IPS DF 6.9 (cell line): Measurements from ENCODE around the gene GPRC5C.

Source experiments
- DNase-seq: peaks from one replicate; pipeline ENCODE4 v3.0.0-alpha.2; 2013; ENCODE audit warnings: low read depth, low spot score
- H3K27ac ChIP-seq: one replicate; pipeline ENCODE4 v1.5.1; 2013; ENCODE audit warnings: low read length, control low read depth
- H3K27me3 ChIP-seq: 2 replicates; pipeline ENCODE4 v1.6.1; 2013; ENCODE audit warnings: mild to moderate bottlenecking, low read length; ENCODE audit not compliant: control insufficient read depth, insufficient read depth
- H3K36me3 ChIP-seq: 2 replicates; pipeline ENCODE4 v1.6.1; 2013; ENCODE audit warnings: low read length; ENCODE audit not compliant: control insufficient read depth, insufficient read depth
- H3K4me1 ChIP-seq: 2 replicates; pipeline ENCODE4 v1.6.1; 2013; ENCODE audit warnings: low read length; ENCODE audit not compliant: control insufficient read depth, insufficient read depth
- H3K4me3 ChIP-seq: 2 replicates; pipeline ENCODE4 v1.5.1; 2013; ENCODE audit warnings: mild to moderate bottlenecking, low read length
- H3K9me3 ChIP-seq: 2 replicates; pipeline ENCODE4 v1.6.1; 2013; ENCODE audit warnings: low read length, inconsistent platforms; ENCODE audit not compliant: control insufficient read depth, insufficient read depth
- WGBS: extraction: QIAGEN DNeasy Blood & Tissue Kit; methylation state at CpG from one replicate; pipeline ENCODE4 v1.1.7; 2013; ENCODE audit warnings: mixed read lengths, missing lambda C conversion rate; ENCODE audit not compliant: insufficient read length, insufficient coverage; 5-methylcytosine and 5-hydroxymethylcytosine counted together

Gene GPRC5C

DNA sequence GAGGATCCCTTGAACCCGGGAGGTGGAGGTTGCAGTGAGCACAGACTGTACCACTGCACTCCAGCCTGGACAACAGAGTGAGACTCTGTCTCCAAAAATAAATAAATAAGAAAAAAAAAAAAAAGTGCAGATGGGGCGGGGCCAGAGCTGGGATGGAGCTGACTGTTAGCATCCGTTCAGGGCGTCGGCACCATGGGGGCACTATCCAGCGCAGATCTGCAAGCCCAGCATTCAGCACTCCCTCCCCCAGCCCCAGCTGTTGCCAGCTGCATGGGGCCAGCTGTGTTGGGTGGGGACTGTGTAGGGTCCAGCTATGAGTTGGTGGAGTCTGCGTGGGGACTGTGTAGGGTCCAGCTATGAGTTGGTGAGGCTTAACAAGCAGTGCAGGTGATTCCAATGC lies 13.3 kb downstream of the GPRC5C start:
- Histone ChIP-seq H3K36me3 (peaks cover 2% of the 10 kb centered on the region; the same call in 1 of the 2 replicates), H3K4me3 (no peak overlapping the region), H3K27me3 (no peaks in the 10 kb centered on the region), H3K9me3 (no peaks in the 10 kb centered on the region), H3K27ac (no peak overlapping the region), H3K4me1 (peaks cover 3% of the 10 kb centered on the region; the same call in 1 of the 2 replicates)
- WGBS: no CpG with 5 or more reads among the region's 7 CpGs
- DNase-seq: no peak

GRCh38 chr17:74446551-74447500 lies 14.9 kb downstream of the GPRC5C start:
- Histone ChIP-seq H3K36me3 (no peaks in the 10 kb centered on the region), H3K4me3 (no peak overlapping the region; the same call in 1 of the 2 replicates), H3K27me3 (no peaks in the 10 kb centered on the region), H3K9me3 (no peaks in the 10 kb centered on the region), H3K4me1 (peaks cover 3% of the 10 kb centered on the region; the same call in 1 of the 2 replicates), H3K27ac (no peak overlapping the region)
- DNase-seq: no peak
- no CpG with 5 or more reads among the region's 31 CpGs for WGBS

- H3K27ac ChIP-seq: no peak overlapping the region
- DNase-seq: no peak
- no peaks in the 10 kb centered on the region for H3K36me3 ChIP-seq
- peaks cover 4% of the 10 kb centered on the region; the same call in 1 of the 2 replicates for H3K27me3 ChIP-seq
- H3K9me3 ChIP-seq: no peaks in the 10 kb centered on the region
- no peak overlapping the region for H3K4me3 ChIP-seq
- peaks cover 3% of the 10 kb centered on the region; the same call in 1 of the 2 replicates for H3K4me1 ChIP-seq
- WGBS: no CpG with 5 or more reads among the region's 11 CpGs
These were observed 15.8 kb downstream of the GPRC5C start for GRCh38 chr17:74447628-74448159.

DNA sequence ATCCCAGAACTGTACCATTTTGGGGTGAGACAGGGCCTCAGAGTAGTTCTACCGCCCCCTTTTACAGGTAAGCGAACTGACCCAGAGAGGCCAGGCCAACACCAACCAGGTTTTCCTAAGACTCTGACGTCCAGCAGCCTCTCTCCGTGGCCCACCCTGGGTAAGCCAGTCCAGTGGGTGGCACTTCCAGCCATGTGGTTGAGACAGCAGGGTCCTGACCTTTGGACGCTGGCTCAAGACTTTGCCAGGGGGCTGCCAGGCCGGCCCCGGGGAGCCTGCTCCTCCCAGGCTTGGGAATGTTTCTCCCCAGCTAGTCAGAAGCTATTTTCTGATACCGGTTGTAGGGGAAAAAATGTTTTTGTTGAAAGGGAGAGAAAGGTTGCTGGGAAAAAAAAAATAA lies 16.9 kb downstream of the GPRC5C start:
- 100% methylated on average over 1 of the region's 8 CpGs for WGBS
- peaks cover 7% of the 10 kb centered on the region for H3K4me1 ChIP-seq
- no peak overlapping the region for H3K4me3 ChIP-seq
- H3K27ac ChIP-seq: no peak overlapping the region
- H3K9me3 ChIP-seq: no peaks in the 10 kb centered on the region
- DNase-seq: no peak
- peaks cover 9% of the 10 kb centered on the region; the same call in 1 of the 2 replicates for H3K27me3 ChIP-seq
- H3K36me3 ChIP-seq: no peaks in the 10 kb centered on the region

DNA sequence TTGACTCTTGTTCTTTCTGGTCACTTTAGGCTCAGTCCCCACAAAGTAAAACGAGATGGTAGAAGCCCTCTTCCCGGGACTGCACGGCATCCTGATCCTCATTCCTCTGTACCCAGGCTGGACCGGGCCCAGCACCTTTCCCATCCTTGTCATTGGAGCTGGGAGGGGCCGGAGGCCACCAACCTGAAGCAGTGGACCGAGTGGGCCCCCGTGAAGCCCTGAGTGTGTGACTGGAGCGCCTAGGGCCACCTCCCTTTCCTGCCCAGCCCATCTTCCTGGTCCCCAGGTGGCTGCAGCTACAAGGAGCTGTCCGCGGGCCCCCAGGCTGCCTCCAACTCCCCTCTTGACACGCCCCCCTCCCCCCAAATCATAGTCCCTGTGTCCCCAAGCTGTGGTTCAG lies 17.4 kb downstream of the GPRC5C start:
- no peak overlapping the region for H3K27ac ChIP-seq
- peaks cover 7% of the 10 kb centered on the region for H3K4me1 ChIP-seq
- peaks cover 9% of the 10 kb centered on the region; the same call in 1 of the 2 replicates for H3K27me3 ChIP-seq
- WGBS: no CpG with 5 or more reads among the region's 11 CpGs
- H3K36me3 ChIP-seq: no peaks in the 10 kb centered on the region
- H3K4me3 ChIP-seq: no peak overlapping the region
- no peaks in the 10 kb centered on the region for H3K9me3 ChIP-seq
- no peak for DNase-seq

DNA sequence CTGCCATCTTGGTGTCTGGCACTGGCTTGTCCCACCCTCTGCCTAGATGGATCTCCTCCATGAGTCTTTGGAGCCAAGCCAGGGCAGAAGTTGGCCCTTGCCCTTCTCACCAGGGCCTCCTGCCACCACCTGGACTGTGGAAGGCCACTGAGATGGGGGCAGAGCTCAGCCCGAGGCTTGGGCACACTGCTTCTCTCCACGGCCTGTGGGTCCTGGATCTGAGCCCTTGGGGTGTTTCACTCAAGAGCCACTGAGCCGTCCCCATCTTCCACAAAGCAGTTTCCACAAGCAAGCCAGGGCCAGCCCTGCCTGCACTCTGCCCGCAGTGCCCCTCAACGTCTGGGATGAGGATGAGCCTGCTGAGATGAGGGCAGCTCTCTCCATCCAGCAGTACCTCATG lies 17.9 kb downstream of the GPRC5C start:
- no peak for DNase-seq
- Histone ChIP-seq H3K9me3 (no peaks in the 10 kb centered on the region), H3K27ac (no peak overlapping the region), H3K36me3 (no peaks in the 10 kb centered on the region), H3K27me3 (peaks cover 9% of the 10 kb centered on the region; the same call in 1 of the 2 replicates), H3K4me1 (peaks cover 10% of the 10 kb centered on the region), H3K4me3 (no peak overlapping the region)
- no CpG with 5 or more reads among the region's 5 CpGs for WGBS

GRCh38 chr17:74450231-74450630 lies 18.3 kb downstream of the GPRC5C start:
- DNase-seq: no peak
- Histone ChIP-seq H3K9me3 (no peaks in the 10 kb centered on the region), H3K4me1 (peaks cover 14% of the 10 kb centered on the region), H3K4me3 (no peak overlapping the region), H3K27me3 (peaks cover 9% of the 10 kb centered on the region; the same call in 1 of the 2 replicates), H3K27ac (no peak overlapping the region), H3K36me3 (no peaks in the 10 kb centered on the region)
- WGBS: no CpG with 5 or more reads among the region's 3 CpGs

- H3K36me3 ChIP-seq: no peaks in the 10 kb centered on the region
- WGBS: no CpG with 5 or more reads among the region's 13 CpGs
- DNase-seq: no peak
- no peaks in the 10 kb centered on the region for H3K9me3 ChIP-seq
- peaks cover 9% of the 10 kb centered on the region; the same call in 1 of the 2 replicates for H3K27me3 ChIP-seq
- H3K4me3 ChIP-seq: no peak overlapping the region
- peaks cover 14% of the 10 kb centered on the region for H3K4me1 ChIP-seq
- H3K27ac ChIP-seq: no peak overlapping the region
These were observed 19.1 kb downstream of the GPRC5C start for GRCh38 chr17:74450925-74451403.

- Histone ChIP-seq H3K36me3 (no peaks in the 10 kb centered on the region), H3K9me3 (no peaks in the 10 kb centered on the region), H3K27ac (no peak overlapping the region), H3K4me1 (peaks cover 14% of the 10 kb centered on the region), H3K4me3 (no peak overlapping the region), H3K27me3 (peaks cover 9% of the 10 kb centered on the region; the same call in 1 of the 2 replicates)
- WGBS: no CpG with 5 or more reads among the region's 6 CpGs
- DNase-seq: no peak
These were observed 19.7 kb downstream of the GPRC5C start for GRCh38 chr17:74451557-74451956.

- no CpG with 5 or more reads among the region's 16 CpGs for WGBS
- peaks cover 9% of the 10 kb centered on the region; the same call in 1 of the 2 replicates for H3K27me3 ChIP-seq
- no peak for DNase-seq
- no peak overlapping the region for H3K27ac ChIP-seq
- H3K9me3 ChIP-seq: no peaks in the 10 kb centered on the region
- peaks cover 14% of the 10 kb centered on the region for H3K4me1 ChIP-seq
- H3K4me3 ChIP-seq: no peak overlapping the region
- no peaks in the 10 kb centered on the region for H3K36me3 ChIP-seq
These were observed 20.3 kb downstream of the GPRC5C start for GRCh38 chr17:74452033-74452840.
